Non-pigmented ciliary epithelial cell (primary cell): Measurements from ENCODE around the gene PKNOX2.

Experiments used
- DNase-seq: peaks from one replicate; pipeline ENCODE4 v3.0.0-alpha.2; 2010; ENCODE audit warnings: low read depth

Gene PKNOX2

DNA sequence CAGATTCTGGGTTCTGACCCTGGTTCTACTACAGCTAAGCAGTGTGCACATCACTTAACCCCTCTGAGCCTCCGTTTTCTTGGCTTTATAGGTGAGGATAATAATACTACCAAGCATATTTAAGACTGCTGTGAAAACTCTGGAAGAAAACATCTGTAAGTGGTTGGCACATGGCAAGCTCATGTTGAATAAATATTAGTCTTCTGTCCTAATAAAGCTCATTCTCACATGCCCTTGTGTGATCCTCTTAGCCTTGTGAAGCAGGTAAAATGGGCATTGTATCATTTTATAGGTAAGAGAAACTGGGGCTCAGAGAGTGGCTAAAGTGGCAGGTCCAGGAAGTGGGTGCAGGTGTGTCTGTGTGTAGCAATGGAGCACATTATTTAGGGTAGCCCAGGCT, 8.5 kb downstream of the PKNOX2 start:
- DNase-seq = no peak

DNA sequence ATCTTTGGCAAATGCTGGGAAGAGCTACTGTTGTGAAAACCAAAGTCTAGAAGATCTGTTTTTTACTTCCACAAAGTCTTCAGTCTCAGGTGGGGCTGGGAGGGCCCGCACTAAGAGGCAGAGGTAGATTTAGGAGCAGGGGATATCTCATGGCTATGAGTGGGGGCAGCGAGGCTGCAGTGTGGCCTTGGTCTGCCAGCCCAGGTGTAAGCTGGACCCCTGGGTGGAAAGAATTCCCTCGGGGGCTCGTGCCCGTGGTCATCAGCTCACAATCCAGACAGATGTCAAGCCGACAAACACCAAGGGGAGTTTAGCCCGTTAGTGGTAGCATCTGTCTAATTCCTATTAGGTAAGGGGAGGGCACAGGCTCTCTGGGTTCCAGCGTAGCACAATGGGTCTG, 9.0 kb downstream of the PKNOX2 start:
- no peak for DNase-seq

DNA sequence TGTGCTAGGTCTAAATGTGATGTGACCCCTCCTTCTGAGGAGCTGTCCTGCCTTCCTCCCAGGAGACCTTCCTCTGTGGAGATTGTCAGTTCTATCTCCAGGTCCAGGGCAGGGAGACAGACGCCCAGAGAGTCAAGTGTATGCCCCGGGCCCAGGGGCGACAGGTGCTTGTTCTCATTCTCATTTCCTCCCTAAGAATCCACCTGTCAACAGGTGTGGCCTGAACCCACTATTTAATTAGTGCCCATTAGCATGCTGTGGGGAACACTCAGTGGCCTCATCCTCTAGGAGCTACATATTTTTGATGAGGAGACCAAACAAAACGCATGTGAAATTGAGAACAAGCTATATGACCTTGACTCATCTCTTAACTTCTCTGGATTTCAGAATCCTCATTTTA, 9.5 kb downstream of the PKNOX2 start:
- no peak for DNase-seq

DNA sequence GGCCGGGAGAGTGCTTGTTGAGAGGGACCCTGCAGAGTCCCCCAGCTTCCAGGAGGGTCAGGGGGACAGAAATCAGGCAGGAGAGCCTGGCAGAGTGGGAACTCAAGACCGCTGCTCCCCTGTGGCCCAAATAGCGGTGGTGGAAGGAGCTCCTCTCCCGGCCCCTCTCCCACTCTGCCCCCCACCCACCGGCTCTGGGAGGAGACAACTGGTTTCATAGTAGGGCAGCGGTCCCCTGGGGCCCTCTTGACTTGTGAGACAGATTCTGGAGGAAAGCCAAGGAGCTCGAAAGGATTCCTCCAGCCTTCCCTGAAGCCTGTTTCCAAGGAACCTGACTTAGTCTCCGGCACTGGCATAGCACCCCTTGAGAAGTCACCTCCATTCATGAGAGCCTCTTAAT, 10.1 kb downstream of the PKNOX2 start:
- no peak for DNase-seq

DNA sequence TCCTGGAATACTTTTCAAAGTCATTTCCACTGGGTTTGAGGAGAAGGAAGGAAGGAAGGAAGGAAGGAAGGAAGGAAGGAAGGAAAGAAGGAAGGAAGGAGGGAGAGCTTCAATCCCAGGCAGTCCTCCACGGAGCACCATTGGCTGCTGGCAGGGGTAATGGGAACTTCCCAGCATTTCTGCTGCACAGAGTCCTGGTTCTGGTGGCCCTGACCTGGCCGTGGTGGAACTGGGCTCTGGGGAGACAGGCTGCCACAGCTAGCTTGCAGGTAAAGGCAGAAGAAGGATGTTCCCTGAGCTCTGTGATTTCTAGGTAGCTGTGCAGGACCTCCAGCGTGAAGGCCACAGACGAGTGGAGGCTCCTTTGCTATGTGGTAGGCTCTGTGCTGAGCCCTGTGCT, 10.6 kb downstream of the PKNOX2 start:
- no peak for DNase-seq

DNA sequence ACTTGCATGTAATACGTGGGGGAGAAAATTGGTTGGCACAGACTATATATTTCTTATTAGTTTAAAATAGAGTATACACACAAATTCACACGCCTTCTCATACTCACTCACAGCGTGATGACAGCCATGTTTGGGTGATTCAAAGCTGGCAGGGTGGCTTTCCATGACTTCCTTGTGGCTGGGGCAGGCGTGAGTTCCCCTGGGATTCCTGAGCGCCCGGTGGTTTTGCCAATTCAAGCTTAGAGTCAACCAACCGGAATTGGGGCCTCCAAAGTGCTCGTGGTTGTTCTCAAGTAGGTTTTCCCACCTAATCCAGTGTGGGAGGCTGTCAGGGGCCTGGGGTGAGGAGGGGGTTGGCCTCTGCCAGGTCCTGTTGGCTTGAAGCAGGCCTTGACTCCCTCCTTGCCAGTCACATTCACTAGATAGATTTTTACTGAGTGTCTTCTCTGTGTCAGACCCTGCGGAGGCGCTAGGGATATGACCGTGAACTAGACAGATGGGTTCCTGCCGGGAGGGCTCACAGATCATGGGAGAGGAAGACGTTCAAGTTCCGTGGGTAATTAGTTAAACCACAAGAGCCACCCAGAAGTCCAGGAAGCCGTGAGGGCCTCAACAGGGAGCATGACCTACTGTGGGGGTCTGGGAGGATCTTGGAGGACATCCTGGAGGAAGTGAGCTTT, 11.5 kb downstream of the PKNOX2 start:
- no peak for DNase-seq

DNA sequence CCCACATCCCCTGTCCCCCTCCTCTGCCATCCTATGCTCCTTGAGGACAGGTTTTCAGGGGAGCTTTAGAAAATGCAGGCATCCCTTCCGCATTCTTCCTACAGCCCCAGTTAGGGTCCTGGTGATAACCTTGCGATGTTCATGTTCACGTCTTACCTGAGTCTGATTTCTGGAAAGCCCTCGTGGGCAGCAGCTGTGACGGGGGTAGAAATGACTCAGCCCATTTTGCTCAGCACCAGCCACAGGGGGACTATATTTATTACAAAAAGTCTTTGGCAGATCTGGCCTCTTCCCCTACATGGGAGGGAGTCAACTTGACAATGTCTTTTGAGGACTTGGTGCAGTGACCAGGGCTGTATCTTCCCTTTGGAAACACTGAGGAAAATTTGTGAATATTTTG, 12.3 kb downstream of the PKNOX2 start:
- DNase-seq = no peak

DNA sequence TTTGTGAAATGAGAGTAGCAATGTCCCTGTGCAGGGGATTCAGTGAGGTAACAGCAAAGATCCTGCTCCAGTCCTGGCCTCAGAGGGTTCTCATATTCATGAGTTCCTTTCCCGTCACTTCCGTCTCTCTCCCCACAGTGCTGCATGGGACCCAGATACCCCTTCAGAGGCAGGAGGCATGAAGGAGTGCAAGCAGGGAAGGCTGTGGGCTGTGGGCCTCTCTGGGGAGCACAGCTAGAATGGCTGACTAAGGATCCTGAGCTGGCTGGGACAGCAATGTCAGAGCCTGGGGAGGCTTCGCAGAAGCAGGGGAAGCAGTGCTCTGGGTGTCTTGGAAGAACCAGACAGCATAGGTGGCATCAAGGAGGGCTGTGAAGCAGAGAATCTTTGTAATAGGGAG, 13.0 kb downstream of the PKNOX2 start:
- DNase-seq = no peak

DNA sequence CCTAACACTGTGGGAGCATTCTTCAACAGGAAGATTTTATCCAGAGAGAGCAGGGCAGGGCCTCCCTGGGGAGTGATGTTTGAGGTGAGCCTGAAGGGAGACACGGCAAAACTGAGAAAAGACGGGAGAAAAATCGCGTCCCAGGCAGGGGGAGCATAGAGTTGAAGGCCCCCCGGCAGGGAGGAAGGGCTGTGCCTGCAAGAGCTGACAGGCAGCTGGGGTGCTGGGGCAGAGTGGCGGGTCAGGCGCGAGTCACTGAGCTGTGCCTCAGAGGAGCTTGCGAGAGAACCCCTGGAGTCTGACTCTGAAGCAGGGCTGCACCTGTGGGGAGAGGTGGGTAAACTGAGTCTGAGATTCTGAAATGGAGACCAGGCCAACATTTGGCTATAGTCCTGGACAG, 14.8 kb downstream of the PKNOX2 start:
- DNase-seq = no peak

DNA sequence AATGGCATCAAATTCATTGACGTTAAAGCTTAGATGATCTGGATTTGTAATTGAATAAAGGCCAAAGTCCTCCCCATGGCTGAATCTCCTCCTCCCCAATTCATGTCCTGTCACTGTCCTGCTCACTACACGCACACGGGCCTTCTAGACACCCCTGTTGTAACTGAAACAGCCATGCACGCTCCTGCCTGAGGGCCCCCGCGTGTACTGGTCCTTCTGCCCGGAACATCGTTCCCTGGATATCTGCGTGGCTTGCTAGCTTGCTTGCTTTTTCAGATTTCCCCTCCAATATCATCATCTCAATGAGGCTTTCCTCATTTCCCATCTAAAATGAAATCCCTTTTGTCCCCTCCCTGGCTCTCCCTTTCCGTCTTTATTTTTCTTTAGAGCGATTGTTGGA, 15.3 kb downstream of the PKNOX2 start:
- DNase-seq = no peak

DNA sequence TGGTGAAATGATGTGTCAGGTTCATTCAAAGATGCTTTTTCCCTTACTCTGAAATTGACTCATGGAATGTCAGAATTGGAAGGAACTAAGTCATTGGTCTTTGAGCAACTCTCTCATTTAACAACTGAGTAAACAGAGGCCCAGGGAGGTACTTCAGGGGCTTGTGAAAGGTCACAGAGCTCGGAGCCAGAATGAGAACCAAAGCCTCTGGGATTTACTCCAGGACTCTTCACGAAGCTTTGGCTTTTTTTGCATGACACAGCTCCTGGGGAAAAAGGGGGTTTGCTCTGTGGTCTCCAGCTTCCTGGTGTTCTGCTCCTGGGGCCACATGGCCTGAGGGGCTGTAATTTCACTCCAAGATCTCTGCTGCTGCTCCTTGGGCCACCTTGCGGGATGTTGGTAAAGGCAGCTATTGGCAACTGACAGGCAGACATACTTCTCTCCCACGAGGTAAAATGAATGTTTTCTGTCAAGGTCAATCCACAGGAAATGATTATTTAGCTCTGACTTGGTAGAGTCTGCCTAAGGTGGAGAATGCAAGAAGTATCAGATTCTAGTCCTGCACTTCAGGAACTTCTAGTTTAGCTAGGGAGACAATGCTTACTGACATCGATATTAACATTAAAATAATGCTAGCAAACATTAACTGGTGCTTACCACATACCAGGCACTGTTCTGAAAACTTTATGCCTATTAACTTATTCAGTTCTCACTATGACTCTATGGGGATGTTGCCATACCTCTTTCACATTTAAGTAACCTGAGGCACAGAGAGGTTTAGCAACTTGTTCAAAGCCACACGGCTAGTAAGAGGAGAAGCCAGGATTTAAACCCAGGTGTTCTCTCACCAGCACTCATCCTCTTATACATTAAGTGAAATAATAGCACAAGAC, 16.1 kb downstream of the PKNOX2 start:
- DNase-seq = no peak

DNA sequence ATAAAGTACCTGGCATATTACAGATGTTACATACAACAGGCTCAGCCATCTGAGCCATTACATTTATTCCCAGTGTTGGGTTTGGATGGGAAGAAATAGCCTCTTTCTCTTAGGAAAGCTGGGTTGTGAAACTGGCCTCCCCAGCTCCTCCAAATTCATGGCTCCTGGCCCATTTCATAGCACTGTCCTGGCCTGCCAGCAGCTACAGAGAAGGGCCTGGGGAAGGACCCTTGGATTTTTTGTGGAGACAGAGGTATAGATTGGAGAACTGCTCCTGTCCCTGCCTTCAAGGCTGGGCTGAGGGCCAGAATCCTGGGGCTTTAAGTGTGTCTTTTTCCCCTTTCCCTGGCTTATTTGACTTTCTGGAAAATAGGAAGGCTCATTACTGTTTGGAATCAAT, 18.0 kb downstream of the PKNOX2 start:
- no peak for DNase-seq

DNA sequence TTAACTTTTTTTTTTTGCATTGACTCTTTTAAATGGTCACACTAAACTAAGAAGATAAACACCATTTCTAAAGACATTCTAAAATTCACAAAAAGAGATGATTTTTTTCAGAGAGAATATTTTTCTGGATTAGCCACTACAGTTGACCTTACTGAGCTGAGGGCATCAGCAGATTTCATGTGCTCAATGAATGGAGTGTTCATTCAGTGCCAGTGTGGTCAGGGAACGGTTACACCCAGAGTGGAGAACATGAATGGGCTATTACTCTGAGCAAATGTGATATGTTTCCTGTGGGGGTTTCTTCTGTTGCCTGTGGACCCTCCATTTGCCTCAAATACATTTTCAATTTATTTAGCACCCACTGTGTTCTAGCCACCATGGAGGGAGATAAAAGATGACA, 19.1 kb downstream of the PKNOX2 start:
- no peak for DNase-seq

DNA sequence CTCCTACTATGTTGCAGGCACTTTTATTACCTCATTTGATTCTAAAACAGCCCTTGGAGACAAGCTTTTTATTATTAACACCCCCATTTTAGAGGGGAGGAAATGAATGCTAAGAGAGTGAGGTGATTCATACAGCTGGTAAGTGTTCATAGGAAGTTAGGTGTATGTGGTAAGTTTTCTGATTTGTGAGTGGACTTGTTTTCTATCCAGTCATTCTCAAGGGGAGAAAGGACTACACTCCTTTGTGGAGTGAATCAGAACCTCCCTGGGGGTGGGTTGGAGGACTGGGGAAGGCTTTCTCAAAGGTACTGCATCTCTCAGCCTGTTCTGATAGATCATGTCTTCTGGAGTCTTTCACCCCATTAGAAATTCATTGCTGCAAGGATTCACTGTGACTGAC, 23.5 kb downstream of the PKNOX2 start:
- DNase-seq = no peak

DNA sequence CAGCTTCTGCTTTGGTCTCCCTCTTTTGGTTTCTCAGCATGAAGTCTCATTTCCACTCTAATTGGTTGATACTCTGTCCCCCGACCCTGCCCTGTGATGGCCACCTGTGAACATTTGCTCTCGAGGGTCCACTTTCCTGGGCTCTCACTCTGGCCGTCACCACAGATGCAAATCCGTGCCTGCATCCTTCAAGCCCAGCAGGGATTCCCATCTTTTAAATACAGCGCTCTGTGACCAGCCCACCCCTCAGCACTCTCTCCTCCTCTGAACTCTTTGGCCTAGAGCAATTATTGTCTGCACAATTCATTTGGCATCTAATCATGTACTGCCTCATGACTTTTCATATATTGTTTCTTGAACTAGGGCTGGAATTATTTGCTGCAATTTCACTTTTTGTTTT, 26.0 kb downstream of the PKNOX2 start:
- DNase-seq = no peak

DNA sequence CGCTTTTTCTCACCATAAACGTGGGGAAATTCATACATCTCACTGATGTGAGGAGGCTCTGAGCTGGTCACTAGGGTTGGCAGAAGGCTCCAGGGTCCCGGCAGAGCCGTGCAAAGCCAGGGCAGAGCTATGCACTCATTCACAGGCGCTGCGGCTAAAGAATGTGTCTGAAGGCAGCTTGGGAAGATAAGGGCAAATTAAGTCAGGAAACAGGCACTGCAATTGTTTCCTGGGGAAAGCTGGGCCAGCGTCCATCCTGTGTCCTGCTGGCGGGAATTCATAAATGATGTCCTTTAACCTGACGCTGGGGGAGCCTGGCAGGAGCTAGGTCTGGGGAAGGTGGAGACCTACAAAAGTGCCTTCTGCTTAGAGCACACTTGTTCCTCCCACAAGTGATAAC, 27.6 kb downstream of the PKNOX2 start:
- no peak for DNase-seq

DNA sequence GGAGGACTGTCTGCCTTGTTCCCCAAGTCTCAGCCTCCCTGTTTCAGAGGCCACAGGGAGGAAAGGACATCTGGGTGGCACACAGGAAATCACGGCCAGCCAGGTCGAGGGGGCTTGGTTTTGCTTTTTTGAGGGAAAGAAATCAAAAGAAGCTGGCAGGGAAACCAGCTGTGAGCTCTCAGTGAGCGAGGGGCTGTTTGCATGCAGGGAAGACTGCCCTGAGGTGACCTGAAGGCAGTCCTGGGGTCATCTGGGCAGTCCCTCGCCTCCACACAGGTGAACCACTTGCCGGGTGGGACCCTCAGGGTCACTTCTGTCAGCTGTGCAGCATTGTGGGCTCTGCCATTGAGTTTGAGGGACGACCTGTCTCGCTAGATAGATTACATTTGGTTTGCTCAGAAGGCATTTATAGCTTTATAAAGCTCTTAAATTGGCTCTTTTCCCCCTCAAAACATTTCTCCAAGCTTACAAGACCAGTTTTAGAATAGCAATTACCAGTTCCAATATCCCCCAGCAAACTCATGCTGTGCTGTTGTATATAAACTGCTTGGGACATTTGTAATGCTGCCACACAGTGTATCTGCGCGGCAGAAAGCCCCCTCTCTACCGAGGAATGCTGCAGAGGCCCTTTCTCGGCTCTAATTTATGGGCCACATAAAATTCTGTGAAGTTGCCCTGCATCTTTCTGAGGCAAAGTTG, 28.3 kb downstream of the PKNOX2 start:
- no peak for DNase-seq

DNA sequence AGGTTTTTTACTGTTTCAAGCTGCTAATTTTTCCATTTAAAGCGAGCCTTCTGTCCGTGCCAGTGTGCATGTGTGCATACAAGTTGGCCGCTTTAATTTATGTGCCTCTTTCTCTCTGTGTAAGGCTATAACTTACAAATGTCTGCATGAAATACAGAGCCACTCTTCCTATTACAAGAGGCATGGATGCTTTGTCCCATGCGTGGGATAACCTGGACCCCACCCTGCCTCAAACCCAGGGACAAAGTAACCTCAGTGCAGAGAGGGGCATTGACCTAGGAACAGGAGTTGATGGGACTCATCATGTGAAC, 28.8 kb downstream of the PKNOX2 start:
- DNase-seq = no peak

DNA sequence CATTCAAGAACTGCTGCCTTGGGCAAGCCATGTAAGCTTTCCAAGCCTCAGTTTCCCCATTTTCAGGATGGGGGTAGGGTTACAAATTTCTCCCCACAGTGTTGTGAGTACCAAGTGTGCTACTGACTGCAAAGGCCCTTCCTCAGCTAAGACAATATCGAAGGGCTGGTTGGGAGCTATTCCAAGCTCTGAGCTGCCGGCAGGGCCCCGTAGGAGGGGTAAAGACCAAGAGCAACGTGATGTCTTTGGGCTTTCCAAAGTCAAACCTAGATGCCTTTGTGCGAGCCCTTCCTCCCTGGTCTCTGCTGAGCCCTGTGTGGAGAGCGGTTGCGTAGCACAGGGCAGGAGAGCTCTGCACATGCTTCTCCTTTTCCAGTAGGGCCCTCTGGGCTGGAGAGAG, 29.3 kb downstream of the PKNOX2 start:
- no peak for DNase-seq

DNA sequence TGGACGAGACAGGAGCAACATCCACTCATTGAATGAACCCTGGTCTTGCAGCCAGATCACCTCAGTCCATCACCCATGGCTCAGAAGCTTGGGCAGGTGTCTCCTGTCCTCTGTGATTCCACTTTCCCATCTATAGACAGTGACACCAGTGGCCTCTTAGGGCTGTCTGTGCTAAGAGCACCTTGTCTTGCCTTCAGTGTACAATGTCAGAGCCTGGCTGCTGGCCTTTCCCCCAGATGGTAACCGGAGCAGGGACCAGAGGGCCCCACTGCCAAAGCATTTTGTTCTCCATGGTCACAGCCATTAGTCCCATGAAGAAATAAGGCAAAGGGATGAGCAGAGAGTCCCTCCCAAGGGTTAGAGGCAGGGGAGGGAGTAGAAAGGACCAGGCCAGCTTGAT, 35.4 kb downstream of the PKNOX2 start:
- DNase-seq = no peak

DNA sequence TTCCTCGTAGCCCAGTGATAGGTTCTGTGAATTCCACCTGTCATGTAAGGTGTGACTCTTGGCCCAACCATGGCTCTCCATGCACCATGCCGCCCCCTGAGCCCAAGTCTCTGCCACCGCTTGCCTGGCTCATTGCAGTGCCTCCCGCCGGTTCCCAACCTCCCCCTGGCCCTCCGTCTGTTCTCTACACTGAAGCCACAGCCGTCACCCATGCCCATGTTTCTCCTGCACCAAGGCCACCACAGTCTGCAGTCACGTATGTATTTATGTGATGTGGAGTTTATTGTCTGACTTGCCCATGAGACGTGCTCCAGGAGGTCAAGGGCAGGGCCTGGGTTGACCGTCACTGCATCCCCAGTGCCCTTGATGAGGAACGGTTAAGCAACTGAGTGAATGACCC, 35.9 kb downstream of the PKNOX2 start:
- DNase-seq = no peak

DNA sequence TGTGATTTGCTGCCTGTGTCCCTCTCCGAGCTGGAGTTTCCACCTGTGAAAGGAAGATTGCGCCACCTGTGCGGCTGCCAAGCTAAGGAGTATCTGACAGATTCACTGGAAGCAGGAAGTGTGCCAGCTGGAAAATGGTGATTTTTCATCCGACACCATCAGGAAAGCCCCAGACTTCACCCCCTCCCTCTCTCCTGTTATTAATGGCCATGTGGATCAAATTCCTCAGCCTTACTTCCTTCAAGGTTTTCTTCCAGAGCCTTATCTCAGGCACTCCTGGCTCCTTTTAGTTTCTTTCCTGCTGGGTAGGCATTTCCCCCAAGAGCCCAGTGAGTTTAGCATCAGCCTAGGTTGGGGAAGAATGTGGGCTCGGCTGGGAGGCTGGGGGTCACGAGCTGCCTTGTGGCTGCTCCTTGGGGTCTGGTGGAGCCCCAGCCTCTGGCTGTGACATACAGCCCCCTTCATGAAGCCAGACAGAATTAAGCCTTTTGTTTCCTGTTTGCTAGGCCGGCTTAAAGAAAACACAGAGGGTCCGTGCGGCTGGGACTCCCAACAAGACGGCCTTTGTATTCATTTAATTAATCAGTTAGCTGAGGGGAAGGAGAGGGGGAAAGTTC, 37.1 kb downstream of the PKNOX2 start:
- DNase-seq = no peak

DNA sequence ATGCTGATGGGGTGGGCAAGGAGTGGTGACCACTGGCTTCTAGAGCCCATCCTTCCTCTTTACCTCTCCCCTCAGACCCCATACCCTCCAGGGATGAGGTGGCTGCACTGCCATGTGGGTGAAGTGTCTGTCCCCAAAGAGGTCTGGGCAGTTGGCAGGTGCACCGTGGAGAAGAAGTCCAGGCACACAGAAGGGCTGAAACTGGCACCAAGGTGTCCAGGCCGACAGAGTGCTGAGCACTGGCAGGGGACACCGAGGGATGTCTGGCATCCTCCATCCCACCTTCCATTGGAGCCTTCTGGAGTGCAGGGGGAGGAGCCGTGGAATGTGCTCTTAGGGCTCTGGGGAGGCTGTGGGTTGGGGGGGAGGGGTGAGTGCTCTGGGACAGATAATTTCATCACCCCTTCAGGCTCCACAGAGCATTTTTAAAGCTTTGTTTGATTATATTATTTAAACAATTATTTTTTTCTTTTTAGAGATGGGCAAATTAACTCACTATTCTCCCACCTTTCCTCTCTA, 37.9 kb downstream of the PKNOX2 start:
- no peak for DNase-seq
